22Rv1 (cell line): ENCODE measurements around the gene LMNB1.

ENCODE experiments used
- ZFX ChIP-seq: fragments of 450-650 bp; IDR thresholded peaks from 2 replicates; pipeline ENCODE4 v1.6.1; 2017; ENCODE audit warnings: antibody characterized with exemption, borderline replicate concordance
- TF ChIP-seq, protein P1 (sequence below): fragments of 450-650 bp; IDR thresholded peaks from 2 replicates; pipeline ENCODE4 v1.5.1; 2017; ENCODE audit warnings: mild to moderate bottlenecking

DNA sequence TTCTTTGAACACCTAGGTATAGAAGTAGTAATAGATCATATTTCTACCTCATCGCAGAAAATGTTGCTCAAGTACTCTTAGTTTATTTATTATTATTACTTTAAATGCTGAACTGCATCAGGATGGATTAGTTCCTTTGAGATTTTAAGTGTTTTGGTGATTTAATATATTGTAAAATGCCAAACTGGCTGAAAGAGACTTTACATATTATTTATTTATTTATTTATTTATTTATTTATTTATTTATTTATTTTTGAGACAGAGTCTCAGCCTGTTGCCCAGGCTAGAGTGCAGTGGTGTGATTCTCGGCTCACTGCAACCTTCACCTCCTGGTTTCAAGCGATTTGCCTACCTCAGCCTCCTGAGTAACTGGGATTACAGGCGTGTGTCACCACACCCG lies 42.3 kb downstream of the LMNB1 start:
- TF ChIP-seq, protein P1, sequence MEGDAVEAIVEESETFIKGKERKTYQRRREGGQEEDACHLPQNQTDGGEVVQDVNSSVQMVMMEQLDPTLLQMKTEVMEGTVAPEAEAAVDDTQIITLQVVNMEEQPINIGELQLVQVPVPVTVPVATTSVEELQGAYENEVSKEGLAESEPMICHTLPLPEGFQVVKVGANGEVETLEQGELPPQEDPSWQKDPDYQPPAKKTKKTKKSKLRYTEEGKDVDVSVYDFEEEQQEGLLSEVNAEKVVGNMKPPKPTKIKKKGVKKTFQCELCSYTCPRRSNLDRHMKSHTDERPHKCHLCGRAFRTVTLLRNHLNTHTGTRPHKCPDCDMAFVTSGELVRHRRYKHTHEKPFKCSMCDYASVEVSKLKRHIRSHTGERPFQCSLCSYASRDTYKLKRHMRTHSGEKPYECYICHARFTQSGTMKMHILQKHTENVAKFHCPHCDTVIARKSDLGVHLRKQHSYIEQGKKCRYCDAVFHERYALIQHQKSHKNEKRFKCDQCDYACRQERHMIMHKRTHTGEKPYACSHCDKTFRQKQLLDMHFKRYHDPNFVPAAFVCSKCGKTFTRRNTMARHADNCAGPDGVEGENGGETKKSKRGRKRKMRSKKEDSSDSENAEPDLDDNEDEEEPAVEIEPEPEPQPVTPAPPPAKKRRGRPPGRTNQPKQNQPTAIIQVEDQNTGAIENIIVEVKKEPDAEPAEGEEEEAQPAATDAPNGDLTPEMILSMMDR: no peak
- no peak for TF ChIP-seq ZFX
